ENCODE data around the gene SNAI3.

Gene SNAI3

GRCh38 chr16:88693420-88694177 lies 7.3 kb upstream of the SNAI3 start:
- no peak overlapping the region for H3K27ac ChIP-seq

GRCh38 chr16:88692861-88693260 lies 6.6 kb upstream of the SNAI3 start:
- no peak overlapping the region for H3K27ac ChIP-seq
- TF ChIP-seq ZFX (IDR thresholded peaks at IDR 0.05; ENCODE audit: borderline replicate concordance) = no peak
- TF ChIP-seq CTCF (IDR thresholded peaks at IDR 0.05) = no peak

More at GRCh38 chr16:88693420-88694177, 7.3 kb upstream of the SNAI3 start:
- TF ChIP-seq CTCF (IDR thresholded peaks at IDR 0.05) (no peak), ZFX (IDR thresholded peaks at IDR 0.05; ENCODE audit: borderline replicate concordance) (no peak)

GRCh38 chr16:88691924-88692560 lies 5.7 kb upstream of the SNAI3 start:
- TF ChIP-seq ZFX (IDR thresholded peaks at IDR 0.05; ENCODE audit: borderline replicate concordance) = no peak
- TF ChIP-seq CTCF (IDR thresholded peaks at IDR 0.05) = no peak
- no peak overlapping the region for H3K27ac ChIP-seq

- TF ChIP-seq CTCF (IDR thresholded peaks at IDR 0.05) (no peak), ZFX (IDR thresholded peaks at IDR 0.05; ENCODE audit: borderline replicate concordance) (no peak)
- no peak overlapping the region for H3K27ac ChIP-seq
These were observed 5.0 kb upstream of the SNAI3 start for GRCh38 chr16:88691129-88691813.

- TF ChIP-seq CTCF (IDR thresholded peaks at IDR 0.05) = no peak
- no peak for TF ChIP-seq ZFX (IDR thresholded peaks at IDR 0.05; ENCODE audit: borderline replicate concordance)
- H3K27ac ChIP-seq = no peak overlapping the region
These were observed 4.2 kb upstream of the SNAI3 start for GRCh38 chr16:88690341-88691128.

- peak overlapping the region; percentile 71 for H3K27ac ChIP-seq
- TF ChIP-seq ZFX (IDR thresholded peaks at IDR 0.05; ENCODE audit: borderline replicate concordance) = no peak
- no peak for TF ChIP-seq CTCF (IDR thresholded peaks at IDR 0.05)
These were observed 1.9 kb upstream of the SNAI3 start for GRCh38 chr16:88688013-88688778.

Measured in 22Rv1 (cell line).